HepG2 (cell line): ENCODE results near the gene RFX2.

ENCODE experiments used
- ARNT ChIP-seq: fragments of 450-650 bp; IDR thresholded peaks from 2 replicates; pipeline ENCODE4 v1.6.1; 2017
- BRCA1 ChIP-seq: sonication (generic); formaldehyde crosslinking; IDR thresholded peaks from 2 replicates; pipeline ENCODE4 v1.4.0; 2020; ENCODE audit warnings: missing genetic modification reagents
- FOXP1 ChIP-seq, 2 experiments: fragments of 450-650 bp in 1 of 2; IDR thresholded peaks; 2 replicates each; pipeline ENCODE4 v1.6.1; 2017 to 2018; ENCODE audit warnings: antibody characterized with exemption in 1 of 2
- HDAC2 ChIP-seq: sonication (generic); formaldehyde crosslinking; IDR thresholded peaks from 2 replicates; pipeline ENCODE4 v1.4.0; 2020; ENCODE audit warnings: missing genetic modification reagents
- KDM5B ChIP-seq: sonication (generic); formaldehyde crosslinking; IDR thresholded peaks from 2 replicates; pipeline ENCODE4 v1.4.0; 2020; ENCODE audit warnings: missing genetic modification reagents, mild to moderate bottlenecking, borderline replicate concordance
- TEAD2 ChIP-seq: sonication (generic); formaldehyde crosslinking; IDR thresholded peaks from 2 replicates; pipeline ENCODE4 v1.9.0; 2021; ENCODE audit warnings: missing genetic modification reagents

DNA sequence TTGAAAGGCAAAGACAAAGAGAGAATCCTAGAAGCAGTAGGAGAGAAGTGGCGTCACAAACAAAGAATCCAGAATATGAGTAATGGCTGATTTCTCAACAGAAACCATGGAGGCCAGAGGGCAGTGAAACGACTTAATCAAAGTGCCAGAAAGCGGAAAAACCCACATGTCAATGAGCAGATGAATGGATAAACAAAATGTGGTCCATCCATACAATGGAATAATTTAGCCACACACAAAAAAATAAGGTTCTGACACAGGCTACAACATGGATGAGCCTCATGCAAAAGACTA is 80.1 kb downstream of the RFX2 start:
- TF ChIP-seq HDAC2 (CRISPR knock-in tag) (no peak), BRCA1 (CRISPR knock-in tag) (no peak), KDM5B (CRISPR knock-in tag) (no peak), FOXP1 (IDR thresholded peaks at IDR 0.05) (no peak), FOXP1 (CRISPR knock-in tag; IDR thresholded peaks at IDR 0.05) (no peak), TEAD2 (CRISPR knock-in tag) (no peak), ARNT (no peak)
